Posterior vena cava (tissue), 2 donors: ENCODE data around the gene KPNA1. TPM values are rescaled to one million over a fixed set of nuclear protein-coding genes. Genes with fewer than 3 reads are reported as not detected.

Source experiments
- DNase-seq: peaks from one replicate; pipeline ENCODE4 v3.0.0-alpha.2; 2020; ENCODE audit warnings: low spot score
- intact Hi-C, 2 donors: fragments of 100-400 bp; cut with DNase I; formaldehyde crosslinking; loops; one replicate each; pipeline versions ENCODE4 v1.14.1 to v1.14.2; 2022 to 2023
- long read RNA-seq, 2 donors: library from polyadenylated mRNA; unstranded; transcript quantifications; one replicate each; pipeline ENCODE4 v2.0.0, GENCODE V29; 2020 to 2021
- total RNA-seq, 2 donors: library from RNA; stranded (reverse); fragmentation: NEBNext Ultra II Directional; extraction: Animal tissue kit (Norgen Biotek cat#: 25700); gene quantifications; one replicate each; pipeline ENCODE4 v1.2.1, GENCODE V29; 2021
- donor health status: DM: yes; HTN: yes; CAD: no.
- donor health status: DM: yes; HTN: yes; CAD: no.

Gene KPNA1
- 10 to 100 TPM; 62.4 to 80.3 TPM for total RNA-seq
- long read RNA-seq, donor 1, full-length matches to known transcripts = 8 of 18 reads
- long read RNA-seq, donor 1, partial matches to known transcripts = 2 of 18 reads
- long read RNA-seq, donor 1, other reads (novel, unspliced or antisense) = 8 of 18 reads
- long read RNA-seq, donor 2, full-length matches to known transcripts = 43 of 58 reads
- long read RNA-seq, donor 2, partial matches to known transcripts = 7 of 58 reads
- long read RNA-seq, donor 2, other reads (novel, unspliced or antisense) = 8 of 58 reads

- intact Hi-C loops = no loop called here
- DNase-seq = peak; percentile 95
Measured at GRCh38 chr3:122514123-122515019, at the start of gene KPNA1. Gene KPNA1, minus strand, starts transcription at chr3:122514939. Its CDS starts 18,374 bp downstream, at chr3:122496565.

GRCh38 chr3:122564155-122564912 lies 49.6 kb upstream of the KPNA1 start, which contains the start of the genes DTX3L and PARP9:
Gene DTX3L, plus strand, starts transcription at chr3:122564338. Its CDS starts 89 bp downstream, at chr3:122564427.
Gene PARP9, minus strand, starts transcription at chr3:122564300. Its CDS starts 4,680 bp downstream, at chr3:122559620.
- intact Hi-C loops = loop anchor here (5.0 kb wide), 2 partner anchors 113 to 118 kb away; partner anchors contain the start of gene PARP14 (in 1 of the 2)
- DNase-seq = peak; percentile 95

- intact Hi-C loops = loop anchor here (5.0 kb wide), 2 partner anchors 114 to 119 kb away; partner anchors contain the start of gene PARP14 (in 1 of the 2)
- DNase-seq = no peak
Measured at GRCh38 chr3:122563717-122564025, 48.9 kb upstream of the KPNA1 start.

- intact Hi-C loops = loop anchor here (5.0 kb wide), 2 partner anchors 114 to 119 kb away; partner anchors contain the start of gene PARP14 (in 1 of the 2)
- DNase-seq = no peak
Measured at GRCh38 chr3:122562923-122563716, 48.4 kb upstream of the KPNA1 start.

GRCh38 chr3:122560680-122561079 lies 45.9 kb upstream of the KPNA1 start:
- intact Hi-C loops = loop anchor here (5.0 kb wide), 2 partner anchors 117 to 122 kb away; partner anchors contain the start of gene PARP14 (in 1 of the 2)
- no peak for DNase-seq

GRCh38 chr3:122559906-122560305 lies 45.2 kb upstream of the KPNA1 start:
- no peak for DNase-seq
- intact Hi-C loops = loop anchor here (5.0 kb wide), 2 partner anchors 117 to 122 kb away; partner anchors contain the start of gene PARP14 (in 1 of the 2)

GRCh38 chr3:122558605-122559004 lies 43.9 kb upstream of the KPNA1 start:
- DNase-seq = no peak
- intact Hi-C loops = no loop called here

GRCh38 chr3:122557356-122557755 lies 42.6 kb upstream of the KPNA1 start:
- no peak for DNase-seq
- intact Hi-C loops = no loop called here

- intact Hi-C loops = no loop called here
- DNase-seq = no peak
Measured at GRCh38 chr3:122555275-122556071, 40.7 kb upstream of the KPNA1 start.

GRCh38 chr3:122553171-122553570 lies 38.4 kb upstream of the KPNA1 start:
- intact Hi-C loops = no loop called here
- no peak for DNase-seq

- DNase-seq = no peak
- intact Hi-C loops = no loop called here
Measured at GRCh38 chr3:122548619-122549018, 33.9 kb upstream of the KPNA1 start.

GRCh38 chr3:122548076-122548475 lies 33.3 kb upstream of the KPNA1 start:
- DNase-seq = no peak
- intact Hi-C loops = no loop called here

GRCh38 chr3:122546151-122546550 lies 31.4 kb upstream of the KPNA1 start:
- intact Hi-C loops = no loop called here
- DNase-seq = no peak

- no peak for DNase-seq
- intact Hi-C loops = no loop called here
Measured at GRCh38 chr3:122538956-122539490, 24.3 kb upstream of the KPNA1 start.

- intact Hi-C loops = no loop called here
- no peak for DNase-seq
Measured at GRCh38 chr3:122536632-122537001, 21.9 kb upstream of the KPNA1 start.

- intact Hi-C loops = no loop called here
- DNase-seq = no peak
Measured at GRCh38 chr3:122535964-122536631, 21.4 kb upstream of the KPNA1 start.

GRCh38 chr3:122533931-122534334 lies 19.2 kb upstream of the KPNA1 start:
- DNase-seq = no peak
- intact Hi-C loops = no loop called here
